ENCODE results near the gene CD82. TPM values are rescaled to one million over a fixed set of nuclear protein-coding genes. Genes with fewer than 3 reads are reported as not detected.

Gene CD82
- total and polyA plus RNA-seq, 2 of the 13 experiments (the other 11 are each of a cell fraction or from before 2014, with no cell fraction given) = 0.05 TPM; not detected in 1

- TF ChIP-seq RNF219 (CRISPR knock-in tag; IDR thresholded peaks at IDR 0.05) = no peak
- TF ChIP-seq TP53 (CRISPR knock-in tag; conservative IDR thresholded peaks at IDR 0.05) = no peak
- 0 out of 2 replicates have a peak, but pooled peaks have one; percentile 27 for TF ChIP-seq IRF9 (CRISPR knock-in tag; IDR thresholded peaks at IDR 0.05; ENCODE audit: borderline replicate concordance)
- TF ChIP-seq MAX (IDR thresholded peaks at IDR 0.05) = peak; percentile 46; the same call in 1 of the 2 replicates
- TF ChIP-seq CHCHD3 (CRISPR knock-in tag; IDR thresholded peaks at IDR 0.05) = no peak
- peak; percentile 64; the same call in 1 of the 2 replicates for TF ChIP-seq MNT (IDR thresholded peaks at IDR 0.05)
- TF ChIP-seq ZFP36L2 (CRISPR knock-in tag; IDR thresholded peaks at IDR 0.05) = no peak
- no peak for TF ChIP-seq ADNP (CRISPR knock-in tag; IDR thresholded peaks at IDR 0.05)
- no peak for TF ChIP-seq MTA3 (CRISPR knock-in tag; IDR thresholded peaks at IDR 0.05)
- peak; percentile 31; the same call in 1 of the 2 replicates for TF ChIP-seq NR2F6 (IDR thresholded peaks at IDR 0.05)
- peak; percentile 46; the same call in 1 of the 2 replicates for TF ChIP-seq NR2F6 (CRISPR knock-in tag; IDR thresholded peaks at IDR 0.05)
- no peak for TF ChIP-seq MZF1 (CRISPR knock-in tag; IDR thresholded peaks at IDR 0.05; ENCODE audit: borderline replicate concordance)
- no peak for TF ChIP-seq ZFP91 (CRISPR knock-in tag; IDR thresholded peaks at IDR 0.05; ENCODE audit: borderline replicate concordance)
- no peak for TF ChIP-seq ZBTB7A (CRISPR knock-in tag; IDR thresholded peaks at IDR 0.05)
- TF ChIP-seq RFX5 (IDR thresholded peaks at IDR 0.05; ENCODE audit: low read depth, low read length) = no peak
- no peak for TF ChIP-seq CENPBD1 (CRISPR knock-in tag; IDR thresholded peaks at IDR 0.05; ENCODE audit: borderline replicate concordance, low read depth)
- no peak for TF ChIP-seq ZNF33B (CRISPR knock-in tag; IDR thresholded peaks at IDR 0.05)
- no peak for TF ChIP-seq LBX2 (CRISPR knock-in tag; IDR thresholded peaks at IDR 0.05; ENCODE audit: borderline replicate concordance)
- no peak for TF ChIP-seq GATA4 (IDR thresholded peaks at IDR 0.05; ENCODE audit: borderline replicate concordance, low read depth)
- TF ChIP-seq HMGXB4 (CRISPR knock-in tag; IDR thresholded peaks at IDR 0.05; ENCODE audit: borderline replicate concordance in 1 of 2, low read depth in 1 of 2) = 0 out of 4 replicates have a peak, but pooled peaks of 1 of the 2 experiments have one; percentile 24
These were observed 8.6 kb upstream of the CD82 start (continued) for GRCh38 chr11:44556735-44557409.
